ENCODE measurements around the gene UQCRFS1.

UQCRFS1 gene

GRCh38 chr19:29172302-29172701, 40.6 kb downstream of the UQCRFS1 start:
- Histone ChIP-seq H3K4me3 (ENCODE audit: low read length in 2 of 2) (no peak overlapping the region), H3K27ac (ENCODE audit: low read depth in 2 of 2, low read length in 2 of 2) (no peak overlapping the region), H3K9me3 (ENCODE audit: control insufficient read depth in 2 of 2, low read length in 2 of 2) (peaks cover 2 to 4% of the 10 kb centered on the region in 2 donors), H3K4me1 (ENCODE audit: control insufficient read depth in 2 of 2, insufficient read depth in 2 of 2, low read length in 2 of 2) (no peaks in the 10 kb centered on the region), H3K9ac (ENCODE audit: low read depth in 1 of 2, low read length in 2 of 2) (no peak overlapping the region), H3K27me3 (ENCODE audit: control insufficient read depth in 2 of 2, insufficient read depth in 2 of 2, low read length in 2 of 2) (no peaks in the 10 kb centered on the region), H3K36me3 (ENCODE audit: control insufficient read depth in 2 of 2, insufficient read depth in 2 of 2, low read length in 2 of 2) (no peaks in the 10 kb centered on the region)

DNA sequence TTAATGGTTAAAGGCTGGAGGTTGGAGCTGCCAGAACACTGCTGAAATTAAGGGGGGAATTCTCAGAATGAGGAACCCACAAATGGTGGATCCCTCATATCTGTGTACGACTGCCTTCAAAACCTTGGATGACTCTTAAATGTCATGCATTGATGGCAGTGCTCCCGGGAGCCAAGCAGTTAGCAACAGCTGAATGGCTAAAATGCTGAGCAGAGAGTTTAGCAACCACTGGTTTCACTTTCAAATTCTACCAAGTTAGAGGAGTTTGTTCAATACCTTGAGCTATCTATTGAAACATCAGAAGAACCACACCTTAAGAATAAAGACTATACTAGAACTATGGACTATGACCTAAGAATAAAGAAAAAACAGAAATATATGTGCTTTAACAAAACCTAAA, 41.4 kb downstream of the UQCRFS1 start:
- Histone ChIP-seq H3K4me1 (ENCODE audit: control insufficient read depth in 2 of 2, insufficient read depth in 2 of 2, low read length in 2 of 2) (no peaks in the 10 kb centered on the region), H3K9me3 (ENCODE audit: control insufficient read depth in 2 of 2, low read length in 2 of 2) (peaks cover 2 to 4% of the 10 kb centered on the region in 2 donors), H3K36me3 (ENCODE audit: control insufficient read depth in 2 of 2, insufficient read depth in 2 of 2, low read length in 2 of 2) (no peaks in the 10 kb centered on the region), H3K4me3 (ENCODE audit: low read length in 2 of 2) (no peak overlapping the region), H3K27ac (ENCODE audit: low read depth in 2 of 2, low read length in 2 of 2) (no peak overlapping the region), H3K9ac (ENCODE audit: low read depth in 1 of 2, low read length in 2 of 2) (no peak overlapping the region), H3K27me3 (ENCODE audit: control insufficient read depth in 2 of 2, insufficient read depth in 2 of 2, low read length in 2 of 2) (no peaks in the 10 kb centered on the region)

- H3K4me3 ChIP-seq (ENCODE audit: low read length in 2 of 2): no peak overlapping the region
- no peak overlapping the region for H3K9ac ChIP-seq (ENCODE audit: low read depth in 1 of 2, low read length in 2 of 2)
- H3K4me1 ChIP-seq (ENCODE audit: control insufficient read depth in 2 of 2, insufficient read depth in 2 of 2, low read length in 2 of 2): no peaks in the 10 kb centered on the region
- no peak overlapping the region for H3K27ac ChIP-seq (ENCODE audit: low read depth in 2 of 2, low read length in 2 of 2)
- H3K27me3 ChIP-seq (ENCODE audit: control insufficient read depth in 2 of 2, insufficient read depth in 2 of 2, low read length in 2 of 2): no peaks in the 10 kb centered on the region
- H3K9me3 ChIP-seq (ENCODE audit: control insufficient read depth in 2 of 2, low read length in 2 of 2): peaks cover 2 to 4% of the 10 kb centered on the region in 2 donors
- no peaks in the 10 kb centered on the region for H3K36me3 ChIP-seq (ENCODE audit: control insufficient read depth in 2 of 2, insufficient read depth in 2 of 2, low read length in 2 of 2)
Measured at GRCh38 chr19:29170554-29170953, 42.4 kb downstream of the UQCRFS1 start.

DNA sequence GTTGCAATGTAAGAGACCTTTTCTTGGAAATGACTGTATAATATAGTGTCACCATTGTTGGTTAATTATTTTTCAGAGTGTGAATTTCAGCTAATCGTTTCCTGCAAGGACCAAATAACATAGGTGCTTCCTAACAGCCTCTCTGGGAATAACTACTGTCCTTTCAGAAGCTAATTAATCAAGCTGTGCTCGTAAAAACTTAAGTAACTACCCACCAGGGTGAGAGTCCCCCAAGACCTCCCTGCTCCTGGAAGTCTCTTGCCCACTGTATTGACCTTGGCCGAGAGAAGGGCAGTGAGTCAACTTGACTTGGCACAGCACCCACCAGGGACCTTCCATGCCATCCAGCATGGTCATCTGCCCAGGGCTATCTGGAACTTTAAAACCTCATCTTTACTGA, 50.3 kb downstream of the UQCRFS1 start:
- Histone ChIP-seq H3K9ac (ENCODE audit: low read depth in 1 of 2, low read length in 2 of 2) (no peak overlapping the region), H3K27ac (ENCODE audit: low read depth in 2 of 2, low read length in 2 of 2) (no peak overlapping the region), H3K27me3 (ENCODE audit: control insufficient read depth in 2 of 2, insufficient read depth in 2 of 2, low read length in 2 of 2) (no peaks in the 10 kb centered on the region), H3K9me3 (ENCODE audit: control insufficient read depth in 2 of 2, low read length in 2 of 2) (peaks cover 0 to 4% of the 10 kb centered on the region in 2 donors), H3K36me3 (ENCODE audit: control insufficient read depth in 2 of 2, insufficient read depth in 2 of 2, low read length in 2 of 2) (no peaks in the 10 kb centered on the region), H3K4me3 (ENCODE audit: low read length in 2 of 2) (no peak overlapping the region), H3K4me1 (ENCODE audit: control insufficient read depth in 2 of 2, insufficient read depth in 2 of 2, low read length in 2 of 2) (no peaks in the 10 kb centered on the region)

GRCh38 chr19:29155683-29156082, 57.3 kb downstream of the UQCRFS1 start:
- Histone ChIP-seq H3K27me3 (ENCODE audit: control insufficient read depth in 2 of 2, insufficient read depth in 2 of 2, low read length in 2 of 2) (no peaks in the 10 kb centered on the region), H3K9me3 (ENCODE audit: control insufficient read depth in 2 of 2, low read length in 2 of 2) (peaks cover 0 to 11% of the 10 kb centered on the region in 2 donors)

More at GRCh38 chr19:29155683-29156082, 57.3 kb downstream of the UQCRFS1 start:
- H3K36me3 ChIP-seq (ENCODE audit: control insufficient read depth in 2 of 2, insufficient read depth in 2 of 2, low read length in 2 of 2): no peaks in the 10 kb centered on the region
- no peak overlapping the region for H3K4me3 ChIP-seq (ENCODE audit: low read length in 2 of 2)
- H3K27ac ChIP-seq (ENCODE audit: low read depth in 2 of 2, low read length in 2 of 2): no peak overlapping the region
- no peak overlapping the region for H3K9ac ChIP-seq (ENCODE audit: low read depth in 1 of 2, low read length in 2 of 2)
- no peaks in the 10 kb centered on the region for H3K4me1 ChIP-seq (ENCODE audit: control insufficient read depth in 2 of 2, insufficient read depth in 2 of 2, low read length in 2 of 2)

Data from mucosa of rectum (tissue), 2 donors.